Measurements from ENCODE around the gene NELFE.

NELFE gene

DNA sequence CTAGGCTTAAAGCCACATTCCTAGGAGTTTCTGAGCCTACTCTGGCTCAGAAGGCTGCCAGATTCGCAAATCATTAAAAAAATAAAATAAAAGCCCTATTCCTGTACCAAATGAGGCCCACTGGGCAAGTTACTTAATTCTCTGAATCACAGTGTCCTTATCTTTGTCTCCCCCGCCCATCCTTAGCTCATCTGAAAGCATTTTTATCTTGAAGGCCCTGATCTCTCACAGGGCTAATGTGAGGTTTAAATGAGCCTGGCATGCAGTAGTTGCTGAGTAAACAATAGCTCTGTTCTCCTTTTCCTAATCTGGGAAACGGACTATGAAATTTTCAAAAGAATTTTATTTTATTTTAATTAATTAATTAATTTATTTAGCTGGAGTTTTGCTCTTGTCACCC is 54.8 kb downstream of the NELFE start:
- TF ChIP-seq CTCF (IDR thresholded peaks at IDR 0.05; ENCODE audit: borderline replicate concordance, insufficient read depth, low read depth, low read length), result no peak
- no peak overlapping the region for H3K4me3 ChIP-seq (ENCODE audit: low read depth, low read length)

Measured in GM12875 (cell line).